Stromal cell of bone marrow (primary cell): Measurements from ENCODE around the gene LARP1.
"Not testable (repeated sequence)": the region's sequence is repeated elsewhere in the genome, so short reads cannot be mapped to it uniquely, and the experiment has no call there.

ENCODE experiments used
- DNase-seq: peaks from one replicate; pipeline ENCODE4 v3.0.0-alpha.2; 2012; ENCODE audit warnings: low read depth

Gene LARP1

GRCh38 chr5:154755361-154756008, at the start of gene LARP1:
Gene LARP1 (plus strand): TSS chr5:154755377. CDS start chr5:154755758, 381 bp downstream.
- DNase-seq, result no peak

GRCh38 chr5:154706416-154706815, 48.8 kb upstream of the LARP1 start:
- no peak for DNase-seq

- no peak for DNase-seq
These were observed 47.5 kb upstream of the LARP1 start for GRCh38 chr5:154707641-154708040.

- no peak for DNase-seq
These were observed 47.0 kb upstream of the LARP1 start for GRCh38 chr5:154708207-154708606.

GRCh38 chr5:154708846-154709245, 46.3 kb upstream of the LARP1 start:
- DNase-seq, result no peak

GRCh38 chr5:154709368-154710305, 45.5 kb upstream of the LARP1 start:
- no peak for DNase-seq

GRCh38 chr5:154712518-154713437, 42.4 kb upstream of the LARP1 start:
- no peak for DNase-seq

GRCh38 chr5:154713615-154714125, 41.5 kb upstream of the LARP1 start:
- no peak for DNase-seq

GRCh38 chr5:154714266-154714986, 40.8 kb upstream of the LARP1 start:
- no peak for DNase-seq

- DNase-seq, result no peak
These were observed 33.6 kb upstream of the LARP1 start for GRCh38 chr5:154721481-154722058.

GRCh38 chr5:154722097-154722496, 33.1 kb upstream of the LARP1 start:
- DNase-seq, result no peak

- DNase-seq, result no peak
These were observed 32.2 kb upstream of the LARP1 start for GRCh38 chr5:154722936-154723335.

GRCh38 chr5:154723740-154724505, 31.3 kb upstream of the LARP1 start:
- peak; percentile 38 for DNase-seq

- no peak for DNase-seq
These were observed 27.8 kb upstream of the LARP1 start for GRCh38 chr5:154727361-154727760.

- DNase-seq, result no peak
These were observed 26.1 kb upstream of the LARP1 start for GRCh38 chr5:154728939-154729588.

GRCh38 chr5:154729613-154730012, 25.6 kb upstream of the LARP1 start:
- no peak for DNase-seq

- not testable (repeated sequence) for DNase-seq
These were observed 24.4 kb upstream of the LARP1 start for GRCh38 chr5:154730761-154731160.

GRCh38 chr5:154732212-154732611, 23.0 kb upstream of the LARP1 start:
- no peak for DNase-seq
